ENCODE results near the gene NACC1.

The NACC1 gene

DNA sequence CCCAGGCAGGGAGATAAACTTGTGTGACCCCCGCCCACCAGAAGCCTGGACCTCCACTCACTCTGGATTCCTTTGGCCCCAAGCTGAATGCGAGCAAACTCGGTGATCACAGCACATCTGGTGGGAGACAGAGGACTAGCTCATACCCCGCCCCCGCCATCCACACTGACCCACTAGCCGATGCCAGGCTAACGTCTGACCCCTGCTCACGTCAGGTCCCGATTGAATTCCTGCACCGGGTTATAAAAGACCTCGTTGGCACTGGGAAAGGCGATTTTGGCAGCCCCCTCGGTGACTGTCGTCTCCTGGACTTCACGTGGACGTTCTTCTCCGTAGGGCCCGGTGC, 2.2 kb upstream of the NACC1 start:
- no peak overlapping the region for H3K23ac ChIP-seq (ENCODE audit: low read depth, low read length, poor library complexity)
- H3K9ac ChIP-seq (ENCODE audit: low read depth, low read length, poor library complexity): peak overlapping the region; percentile 89
- H3K36me3 ChIP-seq (replicated peaks in 1 of 2; ENCODE audit: control insufficient read depth in 2 of 2, insufficient read depth in 2 of 2, low read length in 2 of 2): peaks cover 22 to 43% of the 10 kb centered on the region in 2 donors
- no peak overlapping the region for H2BK120ac ChIP-seq (ENCODE audit: low read depth, low read length)
- peak overlapping the region; percentile 87 for H3K4me2 ChIP-seq (ENCODE audit: insufficient read depth, low read length, poor library complexity, severe bottlenecking)
- no peak overlapping the region for H3K4ac ChIP-seq (ENCODE audit: low read length)
- H3K14ac ChIP-seq (ENCODE audit: low read length): no peak overlapping the region
- H2BK5ac ChIP-seq (ENCODE audit: low read length): no peak overlapping the region
- no peak overlapping the region for H4K91ac ChIP-seq (ENCODE audit: low read depth, low read length, poor library complexity)
- H3K79me1 ChIP-seq (ENCODE audit: low read depth, low read length): peaks cover 16% of the 10 kb centered on the region
- WGBS, 2 donors (ENCODE audit: extremely low coverage in 2 of 2, insufficient read length in 2 of 2, insufficient replicate concordance in 1 of 2): no CpG with 5 or more reads among the region's 18 CpGs
- no peak overlapping the region for H2BK12ac ChIP-seq (ENCODE audit: low read length)
- H3K27ac ChIP-seq (replicated peaks; ENCODE audit: low read length): no peak overlapping the region
- DNase-seq (ENCODE audit: low spot score): no peak
- peak overlapping the region; percentile 57 for H2AK5ac ChIP-seq (ENCODE audit: low read depth, low read length)
- H3K18ac ChIP-seq (ENCODE audit: low read length): peak overlapping the region; percentile 39
- peak overlapping the region; percentile 93 to 100 for H3K4me3 ChIP-seq (ENCODE audit: low read length in 2 of 2)
- no peaks in the 10 kb centered on the region for H3K27me3 ChIP-seq (ENCODE audit: control insufficient read depth in 3 of 3, insufficient read depth in 3 of 3, low read depth in 1 of 3, low read length in 3 of 3)
- H2BK15ac ChIP-seq (ENCODE audit: low read length): no peak overlapping the region
- peaks cover 16 to 19% of the 10 kb centered on the region in 2 donors for H3K4me1 ChIP-seq (ENCODE audit: control insufficient read depth in 2 of 2, insufficient read depth in 1 of 2, low read depth in 1 of 2, low read length in 2 of 2)
- peak overlapping the region; percentile 98 for H2AFZ ChIP-seq (ENCODE audit: low read length)
- no peak overlapping the region for H4K8ac ChIP-seq (ENCODE audit: low read depth, low read length)
- no peaks in the 10 kb centered on the region for H3K9me3 ChIP-seq (replicated peaks in 1 of 2; ENCODE audit: control insufficient read depth in 2 of 2, insufficient read depth in 1 of 2, low read depth in 1 of 2, low read length in 2 of 2)

DNA sequence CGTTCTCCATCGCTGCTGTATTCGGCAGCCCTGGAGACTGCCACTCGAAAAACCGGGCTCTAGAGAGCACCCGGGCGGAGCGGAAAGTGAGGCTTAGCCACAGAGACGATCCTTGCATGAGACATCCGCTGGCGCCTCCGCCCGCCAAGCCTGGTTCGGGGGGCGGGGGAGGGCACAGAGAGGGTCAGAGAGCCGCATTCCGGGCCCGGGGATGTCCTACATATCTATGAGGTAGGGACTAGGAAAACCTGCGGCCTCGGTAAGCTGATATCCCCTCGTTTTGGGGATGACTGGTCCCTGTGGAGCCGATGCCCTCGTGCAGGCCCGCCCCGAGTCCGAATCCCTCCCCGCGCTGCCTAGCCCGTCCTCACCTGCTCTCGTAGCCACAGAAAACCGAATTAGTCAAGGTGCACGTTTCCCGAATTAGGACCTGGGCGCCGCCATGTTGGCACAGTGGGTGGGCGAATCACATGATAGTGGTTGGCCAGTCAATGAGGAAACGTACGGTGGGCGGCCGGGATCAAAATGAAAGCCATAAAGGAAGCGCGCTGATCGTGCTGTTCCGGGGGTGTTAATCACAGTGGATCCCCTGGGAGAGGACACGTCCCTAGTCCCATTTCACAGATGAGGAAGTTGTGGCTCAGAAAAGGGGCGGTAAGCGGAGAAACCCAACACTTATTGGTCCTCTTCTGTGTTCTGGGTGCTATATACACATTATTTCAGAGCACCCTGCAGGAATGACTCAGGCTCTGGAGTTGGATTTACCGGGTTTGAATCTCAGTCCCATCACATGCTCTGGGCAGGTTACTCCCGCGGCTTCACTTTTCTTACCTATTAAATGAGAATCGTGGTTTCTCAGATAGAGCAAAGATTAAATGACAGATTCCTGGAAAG, 1.5 kb upstream of the NACC1 start, which contains the start of gene TRMT1:
Gene TRMT1 (minus strand): TSS at position 459 of the 894 bp plus-strand sequence. CDS start 341 bp downstream, at position 118.
- Histone ChIP-seq H2BK15ac (ENCODE audit: low read length) (no peak within 1 kb of the TSS), H3K4me1 (ENCODE audit: control insufficient read depth in 2 of 2, insufficient read depth in 1 of 2, low read depth in 1 of 2, low read length in 2 of 2) (peaks cover 16 to 19% of the 10 kb centered on the region in 2 donors), H4K91ac (ENCODE audit: low read depth, low read length, poor library complexity) (no peak within 1 kb of the TSS), H3K27ac (replicated peaks; ENCODE audit: low read length) (no peak within 1 kb of the TSS), H3K79me1 (ENCODE audit: low read depth, low read length) (peaks cover 16% of the 10 kb centered on the region), H3K9me3 (replicated peaks in 1 of 2; ENCODE audit: control insufficient read depth in 2 of 2, insufficient read depth in 1 of 2, low read depth in 1 of 2, low read length in 2 of 2) (no peaks in the 10 kb centered on the region), H3K23ac (ENCODE audit: low read depth, low read length, poor library complexity) (no peak within 1 kb of the TSS), H3K36me3 (replicated peaks in 1 of 2; ENCODE audit: control insufficient read depth in 2 of 2, insufficient read depth in 2 of 2, low read length in 2 of 2) (peaks cover 22 to 48% of the 10 kb centered on the region in 2 donors), H2BK120ac (ENCODE audit: low read depth, low read length) (no peak within 1 kb of the TSS), H3K27me3 (ENCODE audit: control insufficient read depth in 3 of 3, insufficient read depth in 3 of 3, low read depth in 1 of 3, low read length in 3 of 3) (no peaks in the 10 kb centered on the region), H2BK12ac (ENCODE audit: low read length) (no peak within 1 kb of the TSS), H3K9ac (ENCODE audit: low read depth, low read length, poor library complexity) (peak within 1 kb of the TSS; percentile 89), H2AK5ac (ENCODE audit: low read depth, low read length) (peak within 1 kb of the TSS; percentile 57), H3K4me2 (ENCODE audit: insufficient read depth, low read length, poor library complexity, severe bottlenecking) (peak within 1 kb of the TSS; percentile 87), H4K8ac (ENCODE audit: low read depth, low read length) (no peak within 1 kb of the TSS), H2AFZ (ENCODE audit: low read length) (peak within 1 kb of the TSS; percentile 98), H3K14ac (ENCODE audit: low read length) (no peak within 1 kb of the TSS), H2BK5ac (ENCODE audit: low read length) (no peak within 1 kb of the TSS), H3K4me3 (ENCODE audit: low read length in 2 of 2) (peak within 1 kb of the TSS; percentile 93 to 100), H3K18ac (ENCODE audit: low read length) (peak within 1 kb of the TSS; percentile 39), H3K4ac (ENCODE audit: low read length) (no peak within 1 kb of the TSS)
- WGBS, 2 donors (ENCODE audit: extremely low coverage in 2 of 2, insufficient read length in 2 of 2, insufficient replicate concordance in 1 of 2): no CpG with 5 or more reads among the region's 51 CpGs
- peak; percentile 89 for DNase-seq (ENCODE audit: low spot score)

DNA sequence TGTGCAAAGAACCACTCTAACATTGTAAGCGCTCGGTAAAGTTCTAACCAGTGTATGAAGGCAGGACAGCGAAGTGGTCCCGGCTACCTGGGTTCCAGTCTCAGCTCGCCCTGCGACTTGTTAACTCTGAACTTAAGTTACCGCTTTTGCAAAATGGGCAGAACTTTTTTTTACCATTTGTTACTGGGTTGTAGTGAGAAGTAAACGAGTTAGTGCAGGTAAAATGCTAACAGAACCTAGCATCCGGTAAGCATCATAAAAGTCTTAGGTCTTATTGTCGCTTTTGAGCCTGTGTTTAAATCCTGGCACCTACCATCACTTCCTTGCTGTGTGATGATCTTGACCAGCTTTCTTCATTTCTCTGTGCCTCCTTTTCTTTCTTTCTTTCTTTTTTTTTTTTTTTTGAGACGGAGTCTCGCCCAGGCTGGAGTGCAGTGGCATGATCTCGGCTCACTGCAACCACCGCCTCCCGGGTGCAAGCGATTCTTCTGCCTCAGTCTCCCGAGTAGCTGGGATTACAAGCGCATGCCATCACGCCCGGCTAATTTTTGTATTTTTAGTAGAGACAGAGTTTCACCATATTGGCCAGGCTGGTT, 790 bp upstream of the NACC1 start:
- H3K4ac ChIP-seq (ENCODE audit: low read length): no peak overlapping the region
- H2BK5ac ChIP-seq (ENCODE audit: low read length): no peak overlapping the region
- no peak overlapping the region for H3K14ac ChIP-seq (ENCODE audit: low read length)
- no peak overlapping the region for H2AK5ac ChIP-seq (ENCODE audit: low read depth, low read length)
- H3K4me1 ChIP-seq (ENCODE audit: control insufficient read depth in 2 of 2, insufficient read depth in 1 of 2, low read depth in 1 of 2, low read length in 2 of 2): peaks cover 16 to 19% of the 10 kb centered on the region in 2 donors
- peaks cover 20% of the 10 kb centered on the region for H3K79me1 ChIP-seq (ENCODE audit: low read depth, low read length)
- no peak overlapping the region for H2BK120ac ChIP-seq (ENCODE audit: low read depth, low read length)
- no peak overlapping the region for H2BK12ac ChIP-seq (ENCODE audit: low read length)
- peaks cover 25 to 53% of the 10 kb centered on the region in 2 donors for H3K36me3 ChIP-seq (replicated peaks in 1 of 2; ENCODE audit: control insufficient read depth in 2 of 2, insufficient read depth in 2 of 2, low read length in 2 of 2)
- H4K91ac ChIP-seq (ENCODE audit: low read depth, low read length, poor library complexity): no peak overlapping the region
- no peak overlapping the region for H3K27ac ChIP-seq (replicated peaks; ENCODE audit: low read length)
- no peak overlapping the region for H3K9ac ChIP-seq (ENCODE audit: low read depth, low read length, poor library complexity)
- WGBS, 2 donors (ENCODE audit: extremely low coverage in 2 of 2, insufficient read length in 2 of 2, insufficient replicate concordance in 1 of 2): no CpG with 5 or more reads among the region's 20 CpGs
- H3K27me3 ChIP-seq (ENCODE audit: control insufficient read depth in 3 of 3, insufficient read depth in 3 of 3, low read depth in 1 of 3, low read length in 3 of 3): no peaks in the 10 kb centered on the region
- H3K4me3 ChIP-seq (ENCODE audit: low read length in 2 of 2): peak overlapping the region; percentile 93 to 100
- no peaks in the 10 kb centered on the region for H3K9me3 ChIP-seq (replicated peaks in 1 of 2; ENCODE audit: control insufficient read depth in 2 of 2, insufficient read depth in 1 of 2, low read depth in 1 of 2, low read length in 2 of 2)
- no peak overlapping the region for H3K23ac ChIP-seq (ENCODE audit: low read depth, low read length, poor library complexity)
- H4K8ac ChIP-seq (ENCODE audit: low read depth, low read length): no peak overlapping the region
- H3K4me2 ChIP-seq (ENCODE audit: insufficient read depth, low read length, poor library complexity, severe bottlenecking): no peak overlapping the region
- H2BK15ac ChIP-seq (ENCODE audit: low read length): no peak overlapping the region
- no peak overlapping the region for H3K18ac ChIP-seq (ENCODE audit: low read length)
- DNase-seq (ENCODE audit: low spot score): no peak
- peak overlapping the region; percentile 98 for H2AFZ ChIP-seq (ENCODE audit: low read length)

Data from neuronal stem cell (in vitro differentiated cells).